ENCODE measurements around the gene CPNE5. TPM values are rescaled to one million over a fixed set of nuclear protein-coding genes. Genes with fewer than 3 reads are reported as not detected.

Gene CPNE5
- total and polyA plus RNA-seq, 2 donors (not counting 1 experiment from before 2014, with no cell fraction given): 0.02 TPM; not detected in 1

- Histone ChIP-seq H3K27ac (ENCODE audit: insufficient read depth, low read length) (no peak overlapping the region), H3K27me3 (ENCODE audit: control insufficient read depth, insufficient read depth, low read length) (no peaks in the 10 kb centered on the region), H3K9ac (ENCODE audit: insufficient read depth, low read length) (no peak overlapping the region), H3K4me2 (ENCODE audit: extremely low read depth, insufficient read depth, low read length) (no peak overlapping the region), H3K36me3 (ENCODE audit: control insufficient read depth, insufficient read depth, low read length) (no peaks in the 10 kb centered on the region), H4K20me1 (ENCODE audit: control insufficient read depth, extremely low read depth, insufficient read depth, low read length) (no peaks in the 10 kb centered on the region), H2AFZ (ENCODE audit: low read length) (no peak overlapping the region), H3K4me3 (replicated peaks in 1 of 4; ENCODE audit: control extremely low read depth in 1 of 4, insufficient read depth in 1 of 4, low read depth in 3 of 4, low read length in 4 of 4) (no peak overlapping the region), H3K79me2 (ENCODE audit: control insufficient read depth, insufficient read depth, low read length) (no peaks in the 10 kb centered on the region), H3K4me1 (ENCODE audit: control insufficient read depth, extremely low read depth, insufficient read depth, low read length) (no peaks in the 10 kb centered on the region), H3K9me3 (ENCODE audit: control insufficient read depth, insufficient read depth, low read depth, low read length) (no peaks in the 10 kb centered on the region)
- DNase-seq (ENCODE audit: low read depth in 2 of 2): peak; percentile 34 to 62
- TF ChIP-seq CTCF (conservative IDR thresholded peaks at IDR 0.05 in 1 of 2, IDR thresholded peaks at IDR 0.05 in 1 of 2; ENCODE audit: low read depth in 1 of 2, low read length in 2 of 2) (no peak), EZH2 (IDR thresholded peaks at IDR 0.05; ENCODE audit: low read length, missing control alignments) (no peak)
Observed at GRCh38 chr6:36820700-36821580, 18.3 kb downstream of the CPNE5 start.

DNA sequence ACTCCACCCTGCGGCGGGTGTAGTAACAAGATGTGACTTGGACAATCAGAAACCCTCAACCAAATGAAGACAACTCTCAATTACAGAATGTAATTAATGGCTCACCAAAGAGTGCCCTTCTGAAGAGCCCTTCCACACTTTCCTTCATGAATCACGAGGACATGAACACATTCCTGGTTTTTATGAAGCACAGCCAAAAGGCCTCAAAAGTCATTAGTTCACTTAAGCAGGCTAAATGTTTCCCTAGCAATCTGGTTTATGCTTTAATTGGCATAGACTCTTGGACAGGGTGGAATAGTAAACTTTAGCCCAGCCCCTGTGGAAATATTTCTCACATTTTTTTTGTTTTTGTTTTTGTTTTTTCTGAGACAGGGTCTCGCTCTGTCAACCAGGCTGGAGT, 20.5 kb downstream of the CPNE5 start:
- H3K27me3 ChIP-seq (ENCODE audit: control insufficient read depth, insufficient read depth, low read length): peaks cover 6% of the 10 kb centered on the region
- H3K9ac ChIP-seq (ENCODE audit: insufficient read depth, low read length): no peak overlapping the region
- no peak overlapping the region for H3K27ac ChIP-seq (ENCODE audit: insufficient read depth, low read length)
- no peaks in the 10 kb centered on the region for H3K79me2 ChIP-seq (ENCODE audit: control insufficient read depth, insufficient read depth, low read length)
- no peak overlapping the region for H2AFZ ChIP-seq (ENCODE audit: low read length)
- H3K4me2 ChIP-seq (ENCODE audit: extremely low read depth, insufficient read depth, low read length): no peak overlapping the region
- DNase-seq (ENCODE audit: low read depth in 2 of 2): no peak
- no peak overlapping the region for H3K4me3 ChIP-seq (replicated peaks in 1 of 4; ENCODE audit: control extremely low read depth in 1 of 4, insufficient read depth in 1 of 4, low read depth in 3 of 4, low read length in 4 of 4)
- H3K4me1 ChIP-seq (ENCODE audit: control insufficient read depth, extremely low read depth, insufficient read depth, low read length): no peaks in the 10 kb centered on the region
- no peaks in the 10 kb centered on the region for H3K36me3 ChIP-seq (ENCODE audit: control insufficient read depth, insufficient read depth, low read length)
- H3K9me3 ChIP-seq (ENCODE audit: control insufficient read depth, insufficient read depth, low read depth, low read length): no peaks in the 10 kb centered on the region
- TF ChIP-seq EZH2 (IDR thresholded peaks at IDR 0.05; ENCODE audit: low read length, missing control alignments) (no peak), CTCF (conservative IDR thresholded peaks at IDR 0.05 in 1 of 2, IDR thresholded peaks at IDR 0.05 in 1 of 2; ENCODE audit: low read depth in 1 of 2, low read length in 2 of 2) (no peak)
- no peaks in the 10 kb centered on the region for H4K20me1 ChIP-seq (ENCODE audit: control insufficient read depth, extremely low read depth, insufficient read depth, low read length)

GRCh38 chr6:36817847-36818246, 21.4 kb downstream of the CPNE5 start:
- H3K27ac ChIP-seq (ENCODE audit: insufficient read depth, low read length): no peak overlapping the region
- H2AFZ ChIP-seq (ENCODE audit: low read length): no peak overlapping the region
- no peak for DNase-seq (ENCODE audit: low read depth in 2 of 2)
- H3K4me2 ChIP-seq (ENCODE audit: extremely low read depth, insufficient read depth, low read length): no peak overlapping the region
- no peak for TF ChIP-seq CTCF (conservative IDR thresholded peaks at IDR 0.05 in 1 of 2, IDR thresholded peaks at IDR 0.05 in 1 of 2; ENCODE audit: low read depth in 1 of 2, low read length in 2 of 2)
- H3K9me3 ChIP-seq (ENCODE audit: control insufficient read depth, insufficient read depth, low read depth, low read length): no peaks in the 10 kb centered on the region
- no peaks in the 10 kb centered on the region for H3K4me1 ChIP-seq (ENCODE audit: control insufficient read depth, extremely low read depth, insufficient read depth, low read length)
- H3K27me3 ChIP-seq (ENCODE audit: control insufficient read depth, insufficient read depth, low read length): peaks cover 6% of the 10 kb centered on the region
- no peaks in the 10 kb centered on the region for H3K36me3 ChIP-seq (ENCODE audit: control insufficient read depth, insufficient read depth, low read length)
- no peak overlapping the region for H3K4me3 ChIP-seq (replicated peaks in 1 of 4; ENCODE audit: control extremely low read depth in 1 of 4, insufficient read depth in 1 of 4, low read depth in 3 of 4, low read length in 4 of 4)
- H3K9ac ChIP-seq (ENCODE audit: insufficient read depth, low read length): no peak overlapping the region
- no peaks in the 10 kb centered on the region for H3K79me2 ChIP-seq (ENCODE audit: control insufficient read depth, insufficient read depth, low read length)
- H4K20me1 ChIP-seq (ENCODE audit: control insufficient read depth, extremely low read depth, insufficient read depth, low read length): no peaks in the 10 kb centered on the region
